ENCODE measurements around the gene EIF3A.

EIF3A gene

GRCh38 chr10:119039161-119039560 lies 41.5 kb downstream of the EIF3A start:
- no peak for TF ChIP-seq CTCF (IDR thresholded peaks at IDR 0.05; ENCODE audit: extremely low read depth, missing control alignments)
- DNase-seq (ENCODE audit: low spot score) = no peak

- DNase-seq (ENCODE audit: low spot score) = no peak
- TF ChIP-seq CTCF (IDR thresholded peaks at IDR 0.05; ENCODE audit: extremely low read depth, missing control alignments) = no peak
These were observed 49.0 kb downstream of the EIF3A start for GRCh38 chr10:119031496-119032059.

- no peak for TF ChIP-seq CTCF (IDR thresholded peaks at IDR 0.05; ENCODE audit: extremely low read depth, missing control alignments)
- peak; percentile 85 for DNase-seq (ENCODE audit: low spot score)
These were observed 50.0 kb downstream of the EIF3A start for GRCh38 chr10:119030421-119031250.

- DNase-seq (ENCODE audit: low spot score) = peak; percentile 68
- TF ChIP-seq CTCF (IDR thresholded peaks at IDR 0.05; ENCODE audit: extremely low read depth, missing control alignments) = no peak
These were observed 50.8 kb downstream of the EIF3A start, which contains the start of gene NANOS1 for GRCh38 chr10:119029613-119030420. Gene NANOS1 (plus strand): TSS chr10:119029714. CDS start chr10:119029802, 88 bp downstream.

- no peak for TF ChIP-seq CTCF (IDR thresholded peaks at IDR 0.05; ENCODE audit: extremely low read depth, missing control alignments)
- DNase-seq (ENCODE audit: low spot score) = peak; percentile 95
These were observed 51.6 kb downstream of the EIF3A start for GRCh38 chr10:119028900-119029612.

GRCh38 chr10:119028445-119028899 lies 52.1 kb downstream of the EIF3A start:
- peak; percentile 11 for DNase-seq (ENCODE audit: low spot score)

- TF ChIP-seq CTCF (IDR thresholded peaks at IDR 0.05; ENCODE audit: extremely low read depth, missing control alignments) = no peak
- DNase-seq (ENCODE audit: low spot score) = no peak
These were observed 54.1 kb downstream of the EIF3A start for GRCh38 chr10:119026301-119027110.

Data from GM20000 (cell line).